ENCODE results near the gene PSEN1. TPM values are rescaled to one million over a fixed set of nuclear protein-coding genes. Genes with fewer than 3 reads are reported as not detected.
A peak's percentile ranks its signal among the peaks of the same experiment; 100 is the strongest.

Gene PSEN1
- total and polyA plus RNA-seq, 10 of the 15 experiments (the other 5 are each of a cell fraction or from before 2014, with no cell fraction given), result 8.9 to 32.3 (median 21.8) TPM

DNA sequence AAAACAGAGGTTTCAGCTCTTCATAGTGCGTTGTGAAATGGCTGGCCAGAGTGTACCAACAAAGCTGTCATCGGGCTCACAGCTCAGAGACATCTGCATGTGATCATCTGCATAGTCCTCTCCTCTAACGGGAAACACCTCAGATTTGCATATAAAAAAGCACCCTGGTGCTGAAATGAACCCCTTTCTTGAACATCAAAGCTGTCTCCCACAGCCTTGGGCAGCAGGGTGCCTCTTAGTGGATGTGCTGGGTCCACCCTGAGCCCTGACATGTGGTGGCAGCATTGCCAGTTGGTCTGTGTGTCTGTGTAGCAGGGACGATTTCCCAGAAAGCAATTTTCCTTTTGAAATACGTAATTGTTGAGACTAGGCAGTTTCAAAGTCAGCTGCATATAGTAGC, 86.7 kb downstream of the PSEN1 start (continued):
- TF ChIP-seq ZBTB4 (CRISPR knock-in tag; IDR thresholded peaks at IDR 0.05), result no peak
- TF ChIP-seq NR2C1 (IDR thresholded peaks at IDR 0.05), result no peak
- TF ChIP-seq POLR2AphosphoS5 (IDR thresholded peaks at IDR 0.05; ENCODE audit: low read length), result peak; percentile 51; the same call in 1 of the 2 replicates
- no peak for TF ChIP-seq FOS (IDR thresholded peaks at IDR 0.05; ENCODE audit: borderline replicate concordance, extremely low read depth, insufficient read length)
- 0 out of 2 replicates have a peak, but pooled peaks have one; percentile 40 for TF ChIP-seq NR2F1 (conservative IDR thresholded peaks at IDR 0.05)
- TF ChIP-seq IRF4 (IDR thresholded peaks at IDR 0.05; ENCODE audit: low read depth, low read length), result peak; percentile 67; the same call in 1 of the 2 replicates
- TF ChIP-seq IKZF2 (IDR thresholded peaks at IDR 0.05), result peak; percentile 30 to 50; a peak in 3 of 4 replicates
- TF ChIP-seq NFIC (IDR thresholded peaks at IDR 0.05; ENCODE audit: low read depth, low read length), result peak; percentile 31; the same call in 1 of the 2 replicates
- no peak for TF ChIP-seq FOXM1 (IDR thresholded peaks at IDR 0.05; ENCODE audit: low read depth, low read length)
- TF ChIP-seq ASH2L (IDR thresholded peaks at IDR 0.05; ENCODE audit: borderline replicate concordance, low read depth), result no peak
- TF ChIP-seq KLF5 (IDR thresholded peaks at IDR 0.05; ENCODE audit: partially characterized antibody), result no peak
- TF ChIP-seq MYC (IDR thresholded peaks at IDR 0.05; ENCODE audit: insufficient read depth, insufficient read length, insufficient replicate concordance, low read length, severe bottlenecking), result no peak
- no peak for TF ChIP-seq ZNF207 (IDR thresholded peaks at IDR 0.05; ENCODE audit: borderline replicate concordance)
- TF ChIP-seq IRF5 (IDR thresholded peaks at IDR 0.05; ENCODE audit: borderline replicate concordance), result no peak
- TF ChIP-seq ATF2 (IDR thresholded peaks at IDR 0.05; ENCODE audit: low read length), result 0 out of 2 replicates have a peak, but pooled peaks have one; percentile 43
- peak; percentile 49; the same call in 1 of the 2 replicates for TF ChIP-seq POLR2A (IDR thresholded peaks at IDR 0.05; ENCODE audit: low read depth, low read length)
- TF ChIP-seq KAT2A (conservative IDR thresholded peaks at IDR 0.05; ENCODE audit: control insufficient read depth, low read depth, low read length), result no peak
- peak; percentile 41 for TF ChIP-seq MTA2 (IDR thresholded peaks at IDR 0.05; ENCODE audit: low read depth)
- TF ChIP-seq, protein P1, sequence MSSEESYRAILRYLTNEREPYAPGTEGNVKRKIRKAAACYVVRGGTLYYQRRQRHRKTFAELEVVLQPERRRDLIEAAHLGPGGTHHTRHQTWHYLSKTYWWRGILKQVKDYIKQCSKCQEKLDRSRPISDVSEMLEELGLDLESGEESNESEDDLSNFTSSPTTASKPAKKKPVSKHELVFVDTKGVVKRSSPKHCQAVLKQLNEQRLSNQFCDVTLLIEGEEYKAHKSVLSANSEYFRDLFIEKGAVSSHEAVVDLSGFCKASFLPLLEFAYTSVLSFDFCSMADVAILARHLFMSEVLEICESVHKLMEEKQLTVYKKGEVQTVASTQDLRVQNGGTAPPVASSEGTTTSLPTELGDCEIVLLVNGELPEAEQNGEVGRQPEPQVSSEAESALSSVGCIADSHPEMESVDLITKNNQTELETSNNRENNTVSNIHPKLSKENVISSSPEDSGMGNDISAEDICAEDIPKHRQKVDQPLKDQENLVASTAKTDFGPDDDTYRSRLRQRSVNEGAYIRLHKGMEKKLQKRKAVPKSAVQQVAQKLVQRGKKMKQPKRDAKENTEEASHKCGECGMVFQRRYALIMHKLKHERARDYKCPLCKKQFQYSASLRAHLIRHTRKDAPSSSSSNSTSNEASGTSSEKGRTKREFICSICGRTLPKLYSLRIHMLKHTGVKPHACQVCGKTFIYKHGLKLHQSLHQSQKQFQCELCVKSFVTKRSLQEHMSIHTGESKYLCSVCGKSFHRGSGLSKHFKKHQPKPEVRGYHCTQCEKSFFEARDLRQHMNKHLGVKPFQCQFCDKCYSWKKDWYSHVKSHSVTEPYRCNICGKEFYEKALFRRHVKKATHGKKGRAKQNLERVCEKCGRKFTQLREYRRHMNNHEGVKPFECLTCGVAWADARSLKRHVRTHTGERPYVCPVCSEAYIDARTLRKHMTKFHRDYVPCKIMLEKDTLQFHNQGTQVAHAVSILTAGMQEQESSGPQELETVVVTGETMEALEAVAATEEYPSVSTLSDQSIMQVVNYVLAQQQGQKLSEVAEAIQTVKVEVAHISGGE (CRISPR knock-in tag; IDR thresholded peaks at IDR 0.05), result no peak
- TF ChIP-seq, protein P2, sequence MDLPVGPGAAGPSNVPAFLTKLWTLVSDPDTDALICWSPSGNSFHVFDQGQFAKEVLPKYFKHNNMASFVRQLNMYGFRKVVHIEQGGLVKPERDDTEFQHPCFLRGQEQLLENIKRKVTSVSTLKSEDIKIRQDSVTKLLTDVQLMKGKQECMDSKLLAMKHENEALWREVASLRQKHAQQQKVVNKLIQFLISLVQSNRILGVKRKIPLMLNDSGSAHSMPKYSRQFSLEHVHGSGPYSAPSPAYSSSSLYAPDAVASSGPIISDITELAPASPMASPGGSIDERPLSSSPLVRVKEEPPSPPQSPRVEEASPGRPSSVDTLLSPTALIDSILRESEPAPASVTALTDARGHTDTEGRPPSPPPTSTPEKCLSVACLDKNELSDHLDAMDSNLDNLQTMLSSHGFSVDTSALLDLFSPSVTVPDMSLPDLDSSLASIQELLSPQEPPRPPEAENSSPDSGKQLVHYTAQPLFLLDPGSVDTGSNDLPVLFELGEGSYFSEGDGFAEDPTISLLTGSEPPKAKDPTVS (IDR thresholded peaks at IDR 0.05; ENCODE audit: low read depth, low read length), result no peak

Measured in GM12878 (cell line).